HepG2 (cell line): ENCODE measurements around the gene BIRC3. TPM values are rescaled to one million over a fixed set of nuclear protein-coding genes. Genes with fewer than 3 reads are reported as not detected.

Experiments used
- BHLHE40 ChIP-seq: IDR thresholded peaks from 2 replicates; pipeline ENCODE4 v1.6.1; 2011; ENCODE audit warnings: low read length, improper control_type of control experiment
- EP300 ChIP-seq, 3 experiments: sonication (generic) in 1 of 3; formaldehyde crosslinking in 1 of 3; IDR thresholded peaks; 2 replicates each; pipeline versions ENCODE4 v1.5.1 to v1.6.1; 2011 to 2020; ENCODE audit warnings: low read depth in 2 of 3, low read length in 2 of 3, borderline replicate concordance in 1 of 3, improper control_type of control experiment in 1 of 3, mild to moderate bottlenecking in 1 of 3, missing genetic modification reagents in 1 of 3, moderate library complexity in 1 of 3
- FOSL1 ChIP-seq: sonication (generic); formaldehyde crosslinking; IDR thresholded peaks from 2 replicates; pipeline ENCODE4 v1.9.0; 2021; ENCODE audit warnings: missing genetic modification reagents, borderline replicate concordance
- HCFC1 ChIP-seq: fragments of 150-350 bp; IDR thresholded peaks from 2 replicates; pipeline ENCODE4 v1.6.1; 2014; ENCODE audit warnings: low read depth, low read length
- KLF15 ChIP-seq: sonication (generic); formaldehyde crosslinking; IDR thresholded peaks from 2 replicates; pipeline ENCODE4 v1.8.1; 2023; ENCODE audit warnings: borderline replicate concordance, mild to moderate bottlenecking, inconsistent platforms, missing genetic modification reagents, mixed read lengths
- MEIS1 ChIP-seq: sonication (generic); formaldehyde crosslinking; IDR thresholded peaks from 2 replicates; pipeline ENCODE4 v1.9.0; 2021; ENCODE audit warnings: mild to moderate bottlenecking, missing genetic modification reagents, moderate library complexity, borderline replicate concordance
- RFXAP ChIP-seq: sonication (generic); formaldehyde crosslinking; IDR thresholded peaks from 2 replicates; pipeline ENCODE4 v1.4.0; 2020; ENCODE audit warnings: missing genetic modification reagents, borderline replicate concordance
- SATB2 ChIP-seq: sonication (generic); formaldehyde crosslinking; IDR thresholded peaks from 2 replicates; pipeline ENCODE4 v1.5.0; 2020; ENCODE audit warnings: missing genetic modification reagents
- XRCC5 ChIP-seq: fragments of 200-400 bp; formaldehyde crosslinking; optimal IDR thresholded peaks from 2 replicates; pipeline ENCODE3; 2017; ENCODE audit warnings: mild to moderate bottlenecking, low read length
- ZNF552 ChIP-seq: sonication (generic); formaldehyde crosslinking; IDR thresholded peaks from 2 replicates; pipeline ENCODE4 v1.9.0; 2022; ENCODE audit warnings: missing genetic modification reagents, mild to moderate bottlenecking, borderline replicate concordance
- ZNF709 ChIP-seq: sonication (generic); formaldehyde crosslinking; IDR thresholded peaks from 2 replicates; pipeline ENCODE4 v1.5.0; 2020; ENCODE audit warnings: mild to moderate bottlenecking, missing genetic modification reagents
- ZNF724P ChIP-seq: sonication (generic); formaldehyde crosslinking; IDR thresholded peaks from 2 replicates; pipeline ENCODE4 v1.8.0; 2022; ENCODE audit warnings: missing genetic modification reagents, borderline replicate concordance
- ZNF749 ChIP-seq: sonication (generic); formaldehyde crosslinking; IDR thresholded peaks from 2 replicates; pipeline ENCODE4 v1.8.0; 2022; ENCODE audit warnings: mild to moderate bottlenecking, missing genetic modification reagents, moderate library complexity, borderline replicate concordance
- ZNF775 ChIP-seq: sonication (generic); formaldehyde crosslinking; IDR thresholded peaks from 2 replicates; pipeline ENCODE4 v1.4.0; 2020; ENCODE audit warnings: missing genetic modification reagents, mild to moderate bottlenecking, moderate library complexity, borderline replicate concordance
- polyA plus RNA-seq, 8 experiments: library from polyadenylated mRNA; depleted of rRNA in 3 of 8; stranded (reverse) in 7 of 8; unstranded in 1 of 8; fragments of >200 nt; fragmentation: Illumina TruSeq in 4 of 8; extraction: Trizol in 4 of 8; gene quantifications; 2 replicates each; pipeline versions ENCODE4 v1.2.1 to v1.2.3, GENCODE V29; 2011 to 2016; ENCODE audit warnings: low read depth in 4 of 8, missing spikeins in 1 of 8, mixed read lengths in 1 of 8; ENCODE audit not compliant: insufficient read depth in 1 of 8
- total RNA-seq, 5 experiments: library from RNA; depleted of rRNA; stranded (reverse); fragments of >200 nt; fragmentation: Illumina TruSeq; extraction: Trizol; gene quantifications; 2 replicates each; pipeline ENCODE4 v1.2.3, GENCODE V29; 2016; ENCODE audit warnings: low read depth in 1 of 5
- TF ChIP-seq, protein P1 (sequence below): IDR thresholded peaks from 2 replicates; pipeline ENCODE4 v1.6.1; 2016; ENCODE audit warnings: low read depth, missing genetic modification reagents, missing compliant biosample characterization
- TF ChIP-seq, protein P2 (sequence below): sonication (generic); formaldehyde crosslinking; IDR thresholded peaks from 2 replicates; pipeline ENCODE4 v1.5.1; 2020; ENCODE audit warnings: mild to moderate bottlenecking, missing genetic modification reagents, borderline replicate concordance
- TF ChIP-seq, protein P3 (sequence below): sonication (generic); formaldehyde crosslinking; IDR thresholded peaks from 2 replicates; pipeline ENCODE4 v1.4.0; 2020; ENCODE audit warnings: missing genetic modification reagents
- TF ChIP-seq, protein P4 (sequence below): sonication (generic); formaldehyde crosslinking; IDR thresholded peaks from 2 replicates; pipeline ENCODE4 v1.4.0; 2020; ENCODE audit warnings: missing genetic modification reagents
- TF ChIP-seq, protein P5 (sequence below): sonication (generic); formaldehyde crosslinking; IDR thresholded peaks from 2 replicates; pipeline ENCODE4 v1.8.0; 2022; ENCODE audit warnings: mild to moderate bottlenecking, missing genetic modification reagents, moderate library complexity

BIRC3 gene
- total and polyA plus RNA-seq, 2 of the 13 experiments (the other 11 are each of a cell fraction or from before 2014, with no cell fraction given) = 0.41 to 4.2 TPM

DNA sequence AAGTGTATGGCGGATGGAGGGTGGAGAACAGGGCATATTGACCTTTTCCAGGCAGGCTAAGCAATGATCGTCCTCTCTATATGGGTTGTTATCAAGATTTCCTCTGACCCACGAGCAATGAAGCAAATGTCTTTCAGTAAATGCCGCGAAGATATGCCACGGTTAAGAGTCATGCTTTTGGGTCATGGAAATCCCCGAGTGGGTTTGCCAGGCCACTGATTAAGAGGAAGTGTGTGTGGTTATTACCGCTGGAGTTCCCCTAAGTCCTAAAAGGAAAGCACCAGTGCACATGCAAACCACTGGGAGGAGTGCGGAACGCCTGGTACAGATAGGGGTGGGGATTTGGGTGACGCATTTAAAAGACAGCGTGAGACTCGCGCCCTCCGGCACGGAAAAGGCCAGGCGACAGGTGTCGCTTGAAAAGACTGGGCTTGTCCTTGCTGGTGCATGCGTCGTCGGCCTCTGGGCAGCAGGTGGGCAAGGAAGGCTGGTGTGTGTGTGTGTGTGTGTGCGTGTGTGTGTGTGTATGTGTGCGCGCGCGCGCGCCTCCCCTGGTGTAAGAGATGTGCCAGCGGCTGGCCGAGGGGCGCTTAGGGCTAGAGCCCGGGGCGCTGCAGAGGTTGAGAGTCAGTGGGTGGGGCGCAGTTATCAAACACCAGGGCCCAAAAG lies at the start of gene BIRC3 (continued):
- TF ChIP-seq, protein P1, sequence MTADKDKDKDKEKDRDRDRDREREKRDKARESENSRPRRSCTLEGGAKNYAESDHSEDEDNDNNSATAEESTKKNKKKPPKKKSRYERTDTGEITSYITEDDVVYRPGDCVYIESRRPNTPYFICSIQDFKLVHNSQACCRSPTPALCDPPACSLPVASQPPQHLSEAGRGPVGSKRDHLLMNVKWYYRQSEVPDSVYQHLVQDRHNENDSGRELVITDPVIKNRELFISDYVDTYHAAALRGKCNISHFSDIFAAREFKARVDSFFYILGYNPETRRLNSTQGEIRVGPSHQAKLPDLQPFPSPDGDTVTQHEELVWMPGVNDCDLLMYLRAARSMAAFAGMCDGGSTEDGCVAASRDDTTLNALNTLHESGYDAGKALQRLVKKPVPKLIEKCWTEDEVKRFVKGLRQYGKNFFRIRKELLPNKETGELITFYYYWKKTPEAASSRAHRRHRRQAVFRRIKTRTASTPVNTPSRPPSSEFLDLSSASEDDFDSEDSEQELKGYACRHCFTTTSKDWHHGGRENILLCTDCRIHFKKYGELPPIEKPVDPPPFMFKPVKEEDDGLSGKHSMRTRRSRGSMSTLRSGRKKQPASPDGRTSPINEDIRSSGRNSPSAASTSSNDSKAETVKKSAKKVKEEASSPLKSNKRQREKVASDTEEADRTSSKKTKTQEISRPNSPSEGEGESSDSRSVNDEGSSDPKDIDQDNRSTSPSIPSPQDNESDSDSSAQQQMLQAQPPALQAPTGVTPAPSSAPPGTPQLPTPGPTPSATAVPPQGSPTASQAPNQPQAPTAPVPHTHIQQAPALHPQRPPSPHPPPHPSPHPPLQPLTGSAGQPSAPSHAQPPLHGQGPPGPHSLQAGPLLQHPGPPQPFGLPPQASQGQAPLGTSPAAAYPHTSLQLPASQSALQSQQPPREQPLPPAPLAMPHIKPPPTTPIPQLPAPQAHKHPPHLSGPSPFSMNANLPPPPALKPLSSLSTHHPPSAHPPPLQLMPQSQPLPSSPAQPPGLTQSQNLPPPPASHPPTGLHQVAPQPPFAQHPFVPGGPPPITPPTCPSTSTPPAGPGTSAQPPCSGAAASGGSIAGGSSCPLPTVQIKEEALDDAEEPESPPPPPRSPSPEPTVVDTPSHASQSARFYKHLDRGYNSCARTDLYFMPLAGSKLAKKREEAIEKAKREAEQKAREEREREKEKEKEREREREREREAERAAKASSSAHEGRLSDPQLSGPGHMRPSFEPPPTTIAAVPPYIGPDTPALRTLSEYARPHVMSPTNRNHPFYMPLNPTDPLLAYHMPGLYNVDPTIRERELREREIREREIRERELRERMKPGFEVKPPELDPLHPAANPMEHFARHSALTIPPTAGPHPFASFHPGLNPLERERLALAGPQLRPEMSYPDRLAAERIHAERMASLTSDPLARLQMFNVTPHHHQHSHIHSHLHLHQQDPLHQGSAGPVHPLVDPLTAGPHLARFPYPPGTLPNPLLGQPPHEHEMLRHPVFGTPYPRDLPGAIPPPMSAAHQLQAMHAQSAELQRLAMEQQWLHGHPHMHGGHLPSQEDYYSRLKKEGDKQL (CRISPR knock-in tag) = no peak
- TF ChIP-seq ZNF749 (CRISPR knock-in tag) (no peak; the same call in 1 of the 2 replicates), XRCC5 (peak; percentile 64), MEIS1 (CRISPR knock-in tag) (no peak), ZNF775 (CRISPR knock-in tag) (0 out of 2 replicates have a peak, but pooled peaks have one; percentile 33), HCFC1 (no peak), ZNF724P (peak; percentile 57; the same call in 1 of the 2 replicates), KLF15 (CRISPR knock-in tag) (no peak), SATB2 (CRISPR knock-in tag) (no peak), RFXAP (no peak), FOSL1 (CRISPR knock-in tag) (no peak), ZNF709 (CRISPR knock-in tag) (peak; percentile 71; the same call in 1 of the 2 replicates), ZNF552 (CRISPR knock-in tag) (0 out of 2 replicates have a peak, but pooled peaks have one; percentile 47), EP300 (IDR thresholded peaks at IDR 0.05; ENCODE audit: low read depth in 2 of 2, low read length in 2 of 2) (0 out of 4 replicates have a peak, but pooled peaks of 1 of the 2 experiments have one; percentile 16), EP300 (CRISPR knock-in tag; IDR thresholded peaks at IDR 0.05; ENCODE audit: borderline replicate concordance) (no peak), BHLHE40 (no peak)
- TF ChIP-seq, protein P2, sequence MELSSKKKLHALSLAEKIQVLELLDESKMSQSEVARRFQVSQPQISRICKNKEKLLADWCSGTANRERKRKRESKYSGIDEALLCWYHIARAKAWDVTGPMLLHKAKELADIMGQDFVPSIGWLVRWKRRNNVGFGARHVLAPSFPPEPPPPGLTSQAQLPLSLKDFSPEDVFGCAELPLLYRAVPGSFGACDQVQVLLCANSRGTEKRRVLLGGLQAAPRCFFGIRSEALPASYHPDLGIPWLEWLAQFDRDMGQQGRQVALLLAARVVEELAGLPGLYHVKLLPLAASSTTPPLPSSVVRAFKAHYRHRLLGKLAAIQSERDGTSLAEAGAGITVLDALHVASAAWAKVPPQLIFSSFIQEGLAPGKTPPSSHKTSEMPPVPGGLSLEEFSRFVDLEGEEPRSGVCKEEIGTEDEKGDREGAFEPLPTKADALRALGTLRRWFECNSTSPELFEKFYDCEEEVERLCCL (CRISPR knock-in tag) = no peak
- TF ChIP-seq, protein P3, sequence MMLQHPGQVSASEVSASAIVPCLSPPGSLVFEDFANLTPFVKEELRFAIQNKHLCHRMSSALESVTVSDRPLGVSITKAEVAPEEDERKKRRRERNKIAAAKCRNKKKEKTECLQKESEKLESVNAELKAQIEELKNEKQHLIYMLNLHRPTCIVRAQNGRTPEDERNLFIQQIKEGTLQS (CRISPR knock-in tag) = no peak
- TF ChIP-seq, protein P4, sequence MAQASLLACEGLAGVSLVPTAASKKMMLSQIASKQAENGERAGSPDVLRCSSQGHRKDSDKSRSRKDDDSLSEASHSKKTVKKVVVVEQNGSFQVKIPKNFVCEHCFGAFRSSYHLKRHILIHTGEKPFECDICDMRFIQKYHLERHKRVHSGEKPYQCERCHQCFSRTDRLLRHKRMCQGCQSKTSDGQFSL (CRISPR knock-in tag) = no peak
- TF ChIP-seq, protein P5, sequence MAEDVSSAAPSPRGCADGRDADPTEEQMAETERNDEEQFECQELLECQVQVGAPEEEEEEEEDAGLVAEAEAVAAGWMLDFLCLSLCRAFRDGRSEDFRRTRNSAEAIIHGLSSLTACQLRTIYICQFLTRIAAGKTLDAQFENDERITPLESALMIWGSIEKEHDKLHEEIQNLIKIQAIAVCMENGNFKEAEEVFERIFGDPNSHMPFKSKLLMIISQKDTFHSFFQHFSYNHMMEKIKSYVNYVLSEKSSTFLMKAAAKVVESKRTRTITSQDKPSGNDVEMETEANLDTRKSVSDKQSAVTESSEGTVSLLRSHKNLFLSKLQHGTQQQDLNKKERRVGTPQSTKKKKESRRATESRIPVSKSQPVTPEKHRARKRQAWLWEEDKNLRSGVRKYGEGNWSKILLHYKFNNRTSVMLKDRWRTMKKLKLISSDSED = 0 out of 2 replicates have a peak, but pooled peaks have one; percentile 70
